NB4 (cell line): ENCODE data around the gene CNBP.

Experiments
- DNase-seq: peaks from one replicate; pipeline ENCODE4 v3.0.0; 2010; ENCODE audit warnings: low read depth
- H3K4me3 ChIP-seq: one replicate; pipeline ENCODE4 v1.5.1; 2011; ENCODE audit warnings: mild to moderate bottlenecking, low read depth, low read length, moderate library complexity
- MYC ChIP-seq: IDR thresholded peaks from 2 replicates; pipeline ENCODE4 v1.6.1; 2011; ENCODE audit warnings: low read depth, low read length
- POLR2A ChIP-seq: IDR thresholded peaks from 2 replicates; pipeline ENCODE4 v1.6.1; 2011; ENCODE audit warnings: mild to moderate bottlenecking; ENCODE audit not compliant: insufficient read length; ENCODE audit errors: extremely low read depth
- TF ChIP-seq, protein P1 (sequence below): IDR thresholded peaks from one replicate; pipeline ENCODE4 v1.5.1; 2012; ENCODE audit warnings: low read depth, low read length
- TF ChIP-seq, protein P2 (sequence below): IDR thresholded peaks from 2 replicates; pipeline ENCODE4 v1.6.1; 2011; ENCODE audit warnings: low read depth, low read length

CNBP gene

DNA sequence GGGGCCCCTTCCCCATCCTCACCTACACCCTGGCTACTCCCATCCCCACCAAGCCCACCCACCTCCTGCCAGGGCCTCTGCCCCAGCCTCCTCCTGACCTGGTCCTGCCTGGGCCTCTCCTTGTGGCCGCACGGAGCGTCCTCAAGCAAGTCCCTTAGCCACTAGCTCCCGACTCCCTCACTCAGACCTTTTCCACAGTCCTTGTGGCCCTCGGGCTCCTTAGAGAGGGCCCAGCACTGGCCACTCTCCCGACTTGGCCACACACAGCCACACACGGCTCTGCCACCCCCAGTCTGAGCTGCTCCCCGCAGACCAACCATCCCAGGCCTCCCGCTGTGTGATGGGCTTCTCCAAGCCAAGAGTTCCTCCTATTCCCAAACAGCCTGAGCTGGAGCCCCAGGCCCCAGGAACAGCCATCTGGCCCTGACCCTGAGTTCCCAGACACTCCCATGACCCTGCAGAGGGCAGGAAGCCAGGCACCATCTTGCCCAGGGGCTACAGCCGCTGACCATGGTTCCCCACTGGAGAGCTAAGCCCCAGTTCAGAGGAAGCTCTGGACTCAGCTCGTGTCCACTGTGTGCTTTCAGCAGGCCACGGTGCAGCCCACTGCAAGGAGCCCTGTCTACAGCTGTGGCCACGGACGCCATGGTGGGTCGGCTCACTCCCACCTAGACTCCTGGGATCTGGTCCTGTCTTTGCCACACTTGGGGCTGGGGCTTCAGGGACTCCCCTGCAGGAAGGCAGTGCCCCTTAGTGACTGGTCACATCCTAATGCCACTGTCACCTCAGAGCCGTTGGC, 55.1 kb downstream of the CNBP start:
- TF ChIP-seq, protein P1, sequence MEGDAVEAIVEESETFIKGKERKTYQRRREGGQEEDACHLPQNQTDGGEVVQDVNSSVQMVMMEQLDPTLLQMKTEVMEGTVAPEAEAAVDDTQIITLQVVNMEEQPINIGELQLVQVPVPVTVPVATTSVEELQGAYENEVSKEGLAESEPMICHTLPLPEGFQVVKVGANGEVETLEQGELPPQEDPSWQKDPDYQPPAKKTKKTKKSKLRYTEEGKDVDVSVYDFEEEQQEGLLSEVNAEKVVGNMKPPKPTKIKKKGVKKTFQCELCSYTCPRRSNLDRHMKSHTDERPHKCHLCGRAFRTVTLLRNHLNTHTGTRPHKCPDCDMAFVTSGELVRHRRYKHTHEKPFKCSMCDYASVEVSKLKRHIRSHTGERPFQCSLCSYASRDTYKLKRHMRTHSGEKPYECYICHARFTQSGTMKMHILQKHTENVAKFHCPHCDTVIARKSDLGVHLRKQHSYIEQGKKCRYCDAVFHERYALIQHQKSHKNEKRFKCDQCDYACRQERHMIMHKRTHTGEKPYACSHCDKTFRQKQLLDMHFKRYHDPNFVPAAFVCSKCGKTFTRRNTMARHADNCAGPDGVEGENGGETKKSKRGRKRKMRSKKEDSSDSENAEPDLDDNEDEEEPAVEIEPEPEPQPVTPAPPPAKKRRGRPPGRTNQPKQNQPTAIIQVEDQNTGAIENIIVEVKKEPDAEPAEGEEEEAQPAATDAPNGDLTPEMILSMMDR: no peak
- TF ChIP-seq, protein P2, sequence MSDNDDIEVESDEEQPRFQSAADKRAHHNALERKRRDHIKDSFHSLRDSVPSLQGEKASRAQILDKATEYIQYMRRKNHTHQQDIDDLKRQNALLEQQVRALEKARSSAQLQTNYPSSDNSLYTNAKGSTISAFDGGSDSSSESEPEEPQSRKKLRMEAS: no peak
- no peak for TF ChIP-seq MYC
- no peak for TF ChIP-seq POLR2A
- H3K4me3 ChIP-seq: no peak overlapping the region
- DNase-seq: no peak

DNA sequence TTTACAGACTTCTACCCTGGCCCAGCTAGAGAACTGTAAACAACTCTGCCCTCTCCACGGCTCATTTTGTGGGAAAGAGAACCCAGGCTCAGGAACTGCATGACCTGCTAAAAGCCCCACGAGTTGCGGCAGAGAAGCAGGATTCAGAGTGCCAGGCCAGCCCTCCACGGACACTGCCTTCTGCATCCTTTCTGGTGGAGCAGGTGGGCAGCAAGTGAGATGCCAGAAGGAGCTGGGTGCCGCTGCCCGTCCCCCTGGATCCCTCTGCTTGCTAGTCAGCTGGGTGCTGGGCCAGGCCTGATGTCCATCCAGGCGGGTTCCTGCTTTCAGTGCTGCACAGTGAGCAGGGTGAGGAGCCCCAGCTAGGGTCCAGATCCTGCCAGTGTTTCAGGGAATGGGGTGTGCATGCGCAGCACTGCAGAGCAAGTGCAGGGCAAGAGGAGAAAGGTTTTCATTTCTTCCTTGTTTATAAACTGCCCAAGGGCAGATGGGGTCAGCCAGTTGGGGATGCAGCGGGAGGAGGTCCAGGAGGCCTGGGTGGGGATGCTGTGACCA, 56.9 kb downstream of the CNBP start:
- no peak overlapping the region for H3K4me3 ChIP-seq
- TF ChIP-seq, protein P1: no peak
- TF ChIP-seq MYC (no peak), POLR2A (no peak)
- TF ChIP-seq, protein P2: no peak
- no peak for DNase-seq

DNA sequence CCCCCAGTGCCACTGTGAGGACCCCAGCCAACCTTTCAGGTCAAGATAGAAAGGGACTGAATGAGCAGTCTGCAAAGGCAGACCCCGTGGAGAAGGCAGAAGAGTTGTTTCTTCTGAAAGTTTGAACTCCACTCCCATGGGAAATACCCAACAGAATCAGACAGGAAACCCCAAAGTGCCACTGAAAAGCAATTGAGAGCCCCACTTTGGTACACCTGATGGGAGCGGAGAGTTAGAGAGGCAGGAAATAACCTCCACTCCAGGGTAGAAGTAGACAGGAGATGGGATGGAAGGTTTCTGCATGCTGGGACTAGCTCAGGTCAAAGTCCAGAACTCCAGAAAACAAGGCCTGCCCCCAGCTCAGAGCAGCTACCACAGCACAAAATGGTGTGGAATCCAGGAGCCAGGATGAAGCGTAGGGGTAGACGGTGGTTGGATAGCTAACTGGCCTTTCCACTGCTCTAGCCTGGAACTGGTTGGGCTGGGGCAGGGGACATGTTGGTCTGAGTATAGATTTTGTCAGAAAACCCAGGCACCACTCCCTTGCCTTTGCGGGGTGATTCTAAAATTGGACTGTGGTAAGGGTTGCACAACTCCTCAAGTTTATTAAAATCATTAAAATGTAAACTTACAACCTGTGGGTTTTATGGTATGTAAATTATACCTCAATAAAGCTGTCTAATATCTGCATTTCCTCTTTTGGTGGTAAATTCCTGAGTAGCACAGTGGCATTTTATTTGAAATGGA, 60.2 kb downstream of the CNBP start:
- H3K4me3 ChIP-seq: no peak overlapping the region
- TF ChIP-seq POLR2A (no peak), MYC (no peak)
- TF ChIP-seq, protein P1: no peak
- TF ChIP-seq, protein P2: no peak
- DNase-seq: peak; percentile 83

DNA sequence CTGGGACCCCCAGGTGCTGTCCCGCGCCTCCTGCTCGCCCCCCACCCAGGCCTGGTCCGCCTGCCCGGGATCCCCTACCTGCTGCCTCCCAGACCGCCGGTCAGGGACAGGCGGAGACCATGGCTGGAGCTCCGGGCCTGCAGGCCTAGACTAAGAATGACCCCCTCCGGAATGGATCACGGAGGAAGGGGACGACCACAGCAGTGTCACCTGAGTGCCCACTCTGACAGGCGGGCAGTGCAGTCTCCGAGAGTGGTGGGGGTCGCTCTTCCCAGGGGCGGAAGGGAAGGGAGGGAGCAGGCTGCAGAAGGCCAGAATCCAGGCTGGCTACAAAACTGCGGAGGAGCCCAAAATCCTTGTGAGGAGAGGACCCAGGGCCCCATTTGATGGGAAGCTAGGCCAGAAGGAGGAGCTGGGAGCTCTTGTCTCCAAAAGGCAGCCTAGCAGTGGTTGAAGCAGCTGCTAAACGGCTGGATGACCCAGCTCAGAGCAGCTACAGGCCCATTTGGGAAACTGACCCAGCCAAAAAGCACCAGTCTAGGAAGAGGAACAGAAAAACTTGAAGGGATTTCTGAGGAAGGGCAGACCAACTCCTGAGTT, 61.2 kb downstream of the CNBP start:
- TF ChIP-seq, protein P1: no peak
- TF ChIP-seq MYC: no peak
- TF ChIP-seq POLR2A: no peak
- TF ChIP-seq, protein P2: no peak
- no peak overlapping the region for H3K4me3 ChIP-seq
- DNase-seq: peak; percentile 17

DNA sequence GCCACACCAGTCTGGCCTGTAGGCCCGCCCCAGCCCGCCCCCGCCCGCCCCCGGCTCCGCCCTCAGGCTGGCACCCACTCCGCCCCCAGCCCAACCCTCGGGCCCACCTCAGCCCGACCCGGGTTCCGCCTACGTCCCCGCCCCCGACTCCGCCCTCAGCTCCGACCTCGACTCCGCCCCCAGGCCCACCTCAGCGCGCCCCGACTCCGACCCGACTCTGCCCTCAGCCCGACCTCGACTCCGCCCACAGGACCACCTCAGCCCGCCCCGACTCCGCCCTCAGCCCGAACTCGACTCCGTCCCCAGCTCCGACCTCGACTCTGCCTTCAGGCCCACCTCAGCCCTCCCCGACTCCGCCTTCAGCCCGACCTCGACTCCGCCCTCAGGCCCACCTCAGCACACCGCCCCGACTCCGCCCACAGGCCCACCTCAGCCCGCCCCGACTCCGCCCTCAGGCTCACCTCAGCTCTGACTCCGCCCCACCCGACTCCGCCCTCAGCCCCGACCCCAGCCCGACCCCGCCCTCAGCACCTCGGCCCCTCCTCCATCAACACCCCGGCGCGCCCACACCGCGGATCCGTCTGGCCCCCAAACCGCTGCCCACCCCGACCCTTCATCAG, 61.8 kb downstream of the CNBP start, which contains the start of gene RAB43:
TSS of gene RAB43 (minus strand) at position 13 of the 620 bp plus-strand sequence. CDS start 315 bp downstream, outside the sequence.
- TF ChIP-seq MYC (no peak), POLR2A (no peak)
- TF ChIP-seq, protein P2: no peak
- TF ChIP-seq, protein P1: no peak
- DNase-seq: peak; percentile 51

More for the DNA sequence above, 61.8 kb downstream of the CNBP start, which contains the start of gene RAB43:
- peak within 1 kb of the TSS; percentile 64 for H3K4me3 ChIP-seq
